Mucosa of descending colon (tissue), 3 donors: ENCODE results near the gene RPS6KA3. TPM values are rescaled to one million over a fixed set of nuclear protein-coding genes. Genes with fewer than 3 reads are reported as not detected.

Source experiments
- ATAC-seq: fragments of 200-7000 bp; cut with Tn5 transposase; one replicate; pipeline ENCODE4 v1.9.1; 2020; ENCODE audit warnings: mild to moderate bottlenecking, moderate library complexity
- DNase-seq, 3 donors: peaks; one replicate each; pipeline ENCODE4 v3.0.0-alpha.2; 2020
- H3K36me3 ChIP-seq: fragments of 200-600 bp; one replicate; pipeline ENCODE4 v1.8.0; 2021; ENCODE audit warnings: low read depth, mild to moderate bottlenecking
- H3K4me1 ChIP-seq: fragments of 200-600 bp; one replicate; pipeline ENCODE4 v1.8.0; 2021; ENCODE audit warnings: low read depth, mild to moderate bottlenecking
- H3K4me3 ChIP-seq: fragments of 200-600 bp; one replicate; pipeline ENCODE4 v1.8.0; 2021; ENCODE audit warnings: mild to moderate bottlenecking
- H3K9me3 ChIP-seq: fragments of 200-600 bp; one replicate; pipeline ENCODE4 v1.8.0; 2021; ENCODE audit warnings: mild to moderate bottlenecking
- intact Hi-C, 2 donors: fragments of 100-400 bp; cut with DNase I in 1 of 2; cut with micrococcal nuclease in 1 of 2; formaldehyde crosslinking; loops; one replicate each; pipeline versions ENCODE4 v1.11.0 to v1.11.1; 2022; cut with DNase I, micrococcal nuclease
- total RNA-seq, 3 donors: library from RNA; stranded (reverse); fragmentation: NEBNext Ultra II Directional in 2 of 3; extraction: Animal tissue kit (Norgen Biotek cat#: 25700) in 2 of 3; gene quantifications; one replicate each; pipeline versions ENCODE4 v1.2.1 to v1.2.4, GENCODE V29; 2021 to 2023
- TF ChIP-seq, protein P1 (sequence below): fragments of 200-600 bp; IDR thresholded peaks from one replicate; pipeline ENCODE4 v1.8.0; 2022; ENCODE audit warnings: antibody characterized with exemption, mild to moderate bottlenecking
- donor health status: DM: no; HTN: no; CAD: no; lungs with moderate emphysema.
- donor health status: DM: no; HTN: no; CAD: no.
- donor health status: DM: no; HTN: yes; CAD: no.

Gene RPS6KA3
- total RNA-seq, 3 donors from 2014 or later, result 73.6 to 80.1 (median 73.9) TPM

DNA sequence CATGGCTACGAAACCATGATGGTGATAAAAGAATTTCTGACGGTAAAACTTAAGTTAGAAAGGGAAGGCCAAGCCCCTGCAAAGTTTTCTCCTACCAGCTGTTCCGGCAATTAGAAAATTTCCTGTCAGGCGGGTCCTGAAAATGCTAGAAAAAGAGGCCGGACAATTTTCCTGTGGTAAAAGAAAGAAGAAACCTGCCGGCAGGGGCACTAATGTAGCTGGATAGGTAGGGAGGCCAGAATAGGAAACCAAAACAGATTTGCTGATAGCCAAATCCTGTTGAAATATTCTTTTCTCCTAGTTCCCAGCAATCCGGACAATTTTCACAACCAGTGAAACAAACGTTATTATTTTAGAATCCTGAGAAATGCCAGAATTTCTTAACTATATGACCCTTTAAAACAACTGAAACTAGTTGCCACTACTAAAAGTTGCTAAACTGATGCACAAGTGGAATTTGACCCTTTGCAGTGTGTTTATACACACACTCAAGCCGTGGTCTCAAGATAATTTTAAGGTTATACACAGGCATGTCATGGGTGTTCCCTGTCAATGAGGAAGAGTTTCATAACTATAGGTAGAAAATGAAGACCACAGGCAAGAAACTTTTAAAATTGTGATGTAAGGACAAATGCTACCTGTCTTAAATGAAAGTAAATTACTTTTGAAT, 47.7 kb downstream of the RPS6KA3 start:
- intact Hi-C loops, result no loop called here
- no peaks in the 10 kb centered on the region for H3K36me3 ChIP-seq
- ATAC-seq (peak; percentile 56), DNase-seq (peak in 1 of 3 donors; percentile 16)
- no peaks in the 10 kb centered on the region for H3K9me3 ChIP-seq
- TF ChIP-seq, protein P1, sequence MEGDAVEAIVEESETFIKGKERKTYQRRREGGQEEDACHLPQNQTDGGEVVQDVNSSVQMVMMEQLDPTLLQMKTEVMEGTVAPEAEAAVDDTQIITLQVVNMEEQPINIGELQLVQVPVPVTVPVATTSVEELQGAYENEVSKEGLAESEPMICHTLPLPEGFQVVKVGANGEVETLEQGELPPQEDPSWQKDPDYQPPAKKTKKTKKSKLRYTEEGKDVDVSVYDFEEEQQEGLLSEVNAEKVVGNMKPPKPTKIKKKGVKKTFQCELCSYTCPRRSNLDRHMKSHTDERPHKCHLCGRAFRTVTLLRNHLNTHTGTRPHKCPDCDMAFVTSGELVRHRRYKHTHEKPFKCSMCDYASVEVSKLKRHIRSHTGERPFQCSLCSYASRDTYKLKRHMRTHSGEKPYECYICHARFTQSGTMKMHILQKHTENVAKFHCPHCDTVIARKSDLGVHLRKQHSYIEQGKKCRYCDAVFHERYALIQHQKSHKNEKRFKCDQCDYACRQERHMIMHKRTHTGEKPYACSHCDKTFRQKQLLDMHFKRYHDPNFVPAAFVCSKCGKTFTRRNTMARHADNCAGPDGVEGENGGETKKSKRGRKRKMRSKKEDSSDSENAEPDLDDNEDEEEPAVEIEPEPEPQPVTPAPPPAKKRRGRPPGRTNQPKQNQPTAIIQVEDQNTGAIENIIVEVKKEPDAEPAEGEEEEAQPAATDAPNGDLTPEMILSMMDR, result no peak
- H3K4me1 ChIP-seq, result peaks cover 7% of the 10 kb centered on the region
- no peak overlapping the region for H3K4me3 ChIP-seq

DNA sequence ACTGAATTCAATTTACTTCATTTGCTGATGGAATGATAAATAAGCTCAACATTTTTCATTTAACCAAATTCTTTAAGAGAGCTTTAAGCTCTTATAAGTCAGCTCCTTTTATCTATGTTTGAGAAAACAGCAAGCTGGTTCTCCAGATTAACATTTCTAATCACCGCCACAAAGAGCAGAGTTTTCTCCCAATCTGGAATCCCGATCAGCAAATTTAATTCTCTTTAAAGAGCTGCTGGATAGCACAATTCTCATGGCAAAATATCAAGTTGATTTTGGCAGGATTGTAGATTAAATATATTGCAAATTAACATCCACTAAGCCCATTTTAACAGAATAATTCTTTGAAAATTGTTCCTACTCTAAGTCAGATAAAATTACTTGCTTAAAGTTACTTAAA, 48.8 kb downstream of the RPS6KA3 start:
- no peak for ATAC-seq
- Histone ChIP-seq H3K4me1 (peaks cover 7% of the 10 kb centered on the region), H3K36me3 (no peaks in the 10 kb centered on the region), H3K9me3 (no peaks in the 10 kb centered on the region), H3K4me3 (no peak overlapping the region)
- TF ChIP-seq, protein P1, result no peak
- intact Hi-C loops, result no loop called here
- no peak for DNase-seq

DNA sequence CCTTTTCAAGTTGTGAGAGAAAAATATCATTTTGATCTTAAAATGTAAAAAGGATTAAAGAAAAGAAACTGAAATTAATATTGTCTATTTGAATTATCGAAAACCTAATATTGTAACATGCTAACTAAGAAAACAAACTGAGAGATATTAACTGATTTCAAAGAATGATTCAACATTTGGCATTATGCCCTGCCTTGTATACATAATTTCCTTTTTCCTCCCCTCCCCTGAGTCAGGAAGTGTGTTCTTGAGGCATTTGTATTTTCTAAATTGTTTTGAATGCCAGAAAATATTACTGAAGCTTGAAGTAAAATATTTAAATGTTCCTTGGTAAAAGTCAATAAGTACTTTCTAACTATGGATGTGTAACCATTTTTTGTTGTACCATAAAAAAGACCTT, 49.4 kb downstream of the RPS6KA3 start:
- DNase-seq, result no peak
- TF ChIP-seq, protein P1, result no peak
- intact Hi-C loops, result no loop called here
- H3K4me3 ChIP-seq, result no peak overlapping the region
- no peaks in the 10 kb centered on the region for H3K9me3 ChIP-seq
- ATAC-seq, result no peak
- H3K36me3 ChIP-seq, result no peaks in the 10 kb centered on the region
- H3K4me1 ChIP-seq, result peaks cover 7% of the 10 kb centered on the region

DNA sequence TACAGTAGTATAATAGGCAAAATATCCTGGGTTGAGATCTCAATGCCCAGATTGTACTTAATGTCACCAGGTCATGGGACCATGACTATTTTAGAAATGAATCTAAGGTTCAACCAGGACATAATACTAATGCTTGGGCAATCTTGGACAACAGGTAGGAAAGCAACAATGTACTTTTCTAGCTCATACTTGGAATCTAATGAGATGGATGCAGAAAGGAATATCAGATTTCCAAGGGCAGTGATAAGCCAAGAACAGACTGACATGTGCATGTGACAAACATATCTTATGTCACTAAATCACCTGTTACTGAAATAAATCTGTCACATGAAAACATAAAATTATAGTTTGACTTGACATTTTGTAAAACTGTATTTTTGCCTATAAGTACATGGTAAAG, 51.1 kb downstream of the RPS6KA3 start:
- no peak for ATAC-seq
- Histone ChIP-seq H3K4me1 (peaks cover 7% of the 10 kb centered on the region), H3K36me3 (no peaks in the 10 kb centered on the region), H3K9me3 (no peaks in the 10 kb centered on the region), H3K4me3 (no peak overlapping the region)
- TF ChIP-seq, protein P1, result no peak
- intact Hi-C loops, result no loop called here
- no peak for DNase-seq

DNA sequence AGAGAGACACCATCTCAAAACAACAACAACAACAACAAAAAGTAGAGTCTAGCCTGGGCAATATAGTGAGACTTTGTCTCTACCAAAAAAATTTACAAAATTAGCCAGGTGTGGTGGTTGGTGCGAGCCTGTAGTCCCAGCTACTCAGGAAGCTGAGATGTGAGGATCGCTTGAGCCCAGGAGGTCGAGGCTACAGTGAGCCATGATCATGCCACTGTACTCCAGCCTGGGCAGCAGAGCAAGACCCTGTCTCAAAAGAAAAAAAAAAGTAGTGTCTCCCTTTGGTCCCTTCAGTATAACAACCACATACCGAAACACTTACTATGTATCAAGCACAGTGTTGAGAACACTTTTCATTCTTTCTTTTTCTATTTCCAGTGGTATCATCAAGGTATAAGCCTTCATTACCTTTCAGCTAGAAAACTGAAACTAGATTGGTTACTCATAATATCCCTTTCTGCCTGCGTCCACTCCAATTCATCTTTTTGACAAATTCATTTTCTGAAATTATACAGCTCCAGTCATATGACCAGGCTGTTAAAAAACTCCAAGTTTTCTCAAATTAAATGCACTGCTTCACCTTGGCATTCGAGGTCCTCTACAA, 54.1 kb downstream of the RPS6KA3 start:
- Histone ChIP-seq H3K36me3 (no peaks in the 10 kb centered on the region), H3K4me1 (peaks cover 4% of the 10 kb centered on the region), H3K4me3 (no peak overlapping the region), H3K9me3 (no peaks in the 10 kb centered on the region)
- TF ChIP-seq, protein P1, result no peak
- no peak for ATAC-seq
- no peak for DNase-seq
- intact Hi-C loops, result no loop called here
